Hepatocyte (in vitro differentiated cells): ENCODE data around the gene IL21R.

Source experiments
- EZH2 ChIP-seq: fragments of 200-600 bp; sonication (generic); IDR thresholded peaks from 2 replicates; pipeline ENCODE4 v1.6.1; 2016; ENCODE audit warnings: antibody characterized with exemption, mild to moderate bottlenecking, borderline replicate concordance
- EZH2phosphoT487 ChIP-seq: fragments of 200-600 bp; sonication (generic); IDR thresholded peaks from one replicate; pipeline ENCODE4 v1.6.1; 2018; ENCODE audit warnings: antibody characterized with exemption, mild to moderate bottlenecking, low read depth, moderate library complexity; ENCODE audit not compliant: unreplicated experiment, severe bottlenecking
- TF ChIP-seq, protein P1 (sequence below): fragments of 200-600 bp; sonication (generic); IDR thresholded peaks from 2 replicates; pipeline ENCODE4 v1.5.1; 2016; ENCODE audit warnings: antibody characterized with exemption, mild to moderate bottlenecking; ENCODE audit not compliant: poor library complexity

DNA sequence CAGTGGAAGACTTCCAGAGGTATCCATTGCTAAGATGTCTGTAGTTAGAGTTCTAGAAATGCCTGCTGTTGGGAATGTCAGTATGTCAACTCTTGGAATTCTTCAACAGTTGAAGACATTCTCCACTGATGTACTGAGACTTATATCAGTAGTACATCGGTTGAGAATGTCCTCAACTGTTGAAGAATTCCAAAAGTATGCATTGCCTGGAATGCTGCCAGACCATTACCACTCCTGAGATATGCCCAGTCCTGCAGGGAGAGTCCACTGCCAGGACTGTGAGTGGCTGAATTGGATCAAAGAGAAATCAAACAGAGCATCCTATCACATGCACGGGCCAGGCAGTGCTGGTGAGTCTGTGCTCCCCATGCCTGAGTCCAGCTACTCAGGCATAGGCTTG lies 42.0 kb downstream of the IL21R start:
- TF ChIP-seq EZH2phosphoT487, result no peak
- TF ChIP-seq, protein P1, sequence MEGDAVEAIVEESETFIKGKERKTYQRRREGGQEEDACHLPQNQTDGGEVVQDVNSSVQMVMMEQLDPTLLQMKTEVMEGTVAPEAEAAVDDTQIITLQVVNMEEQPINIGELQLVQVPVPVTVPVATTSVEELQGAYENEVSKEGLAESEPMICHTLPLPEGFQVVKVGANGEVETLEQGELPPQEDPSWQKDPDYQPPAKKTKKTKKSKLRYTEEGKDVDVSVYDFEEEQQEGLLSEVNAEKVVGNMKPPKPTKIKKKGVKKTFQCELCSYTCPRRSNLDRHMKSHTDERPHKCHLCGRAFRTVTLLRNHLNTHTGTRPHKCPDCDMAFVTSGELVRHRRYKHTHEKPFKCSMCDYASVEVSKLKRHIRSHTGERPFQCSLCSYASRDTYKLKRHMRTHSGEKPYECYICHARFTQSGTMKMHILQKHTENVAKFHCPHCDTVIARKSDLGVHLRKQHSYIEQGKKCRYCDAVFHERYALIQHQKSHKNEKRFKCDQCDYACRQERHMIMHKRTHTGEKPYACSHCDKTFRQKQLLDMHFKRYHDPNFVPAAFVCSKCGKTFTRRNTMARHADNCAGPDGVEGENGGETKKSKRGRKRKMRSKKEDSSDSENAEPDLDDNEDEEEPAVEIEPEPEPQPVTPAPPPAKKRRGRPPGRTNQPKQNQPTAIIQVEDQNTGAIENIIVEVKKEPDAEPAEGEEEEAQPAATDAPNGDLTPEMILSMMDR, result no peak
- TF ChIP-seq EZH2, result no peak
